Measurements from ENCODE around the gene SMOC2.
"Not testable (repeated sequence)": the region's sequence is repeated elsewhere in the genome, so short reads cannot be mapped to it uniquely, and the experiment has no call there.

The SMOC2 gene

DNA sequence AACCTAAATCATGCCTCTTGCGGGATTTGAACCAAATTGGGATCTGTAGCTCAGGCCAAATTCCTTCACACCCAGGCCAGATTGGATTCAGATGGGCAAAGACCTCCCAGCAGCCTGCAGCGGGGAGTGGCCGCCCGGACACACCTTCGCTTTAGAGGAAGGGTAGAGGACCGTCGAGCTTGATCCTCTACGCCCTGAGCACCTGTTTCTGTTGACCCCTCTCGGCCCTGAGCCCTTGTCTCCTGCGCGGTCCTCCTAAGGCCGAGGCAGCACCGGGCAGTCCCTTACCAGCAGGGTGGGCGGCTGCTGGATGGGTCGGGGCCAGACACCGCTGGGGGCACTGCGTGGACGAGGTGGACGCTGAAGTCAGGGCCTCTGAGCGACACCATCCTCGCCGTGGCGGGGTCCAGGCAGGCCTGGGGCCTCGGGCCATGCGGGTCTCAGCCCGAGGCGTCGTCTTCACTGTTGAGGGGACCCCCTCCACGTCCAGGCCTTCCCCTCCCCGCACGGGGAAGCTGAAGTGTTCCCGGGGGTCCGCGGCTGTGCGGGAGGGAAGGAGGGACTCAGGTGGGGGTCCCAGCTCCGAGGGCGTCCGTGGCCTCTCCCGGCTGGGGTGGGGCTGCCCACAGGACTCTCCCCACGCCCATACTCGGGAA, 114.8 kb downstream of the SMOC2 start:
- H3K27ac ChIP-seq = no peak overlapping the region
- H3K4me3 ChIP-seq = no peak overlapping the region

DNA sequence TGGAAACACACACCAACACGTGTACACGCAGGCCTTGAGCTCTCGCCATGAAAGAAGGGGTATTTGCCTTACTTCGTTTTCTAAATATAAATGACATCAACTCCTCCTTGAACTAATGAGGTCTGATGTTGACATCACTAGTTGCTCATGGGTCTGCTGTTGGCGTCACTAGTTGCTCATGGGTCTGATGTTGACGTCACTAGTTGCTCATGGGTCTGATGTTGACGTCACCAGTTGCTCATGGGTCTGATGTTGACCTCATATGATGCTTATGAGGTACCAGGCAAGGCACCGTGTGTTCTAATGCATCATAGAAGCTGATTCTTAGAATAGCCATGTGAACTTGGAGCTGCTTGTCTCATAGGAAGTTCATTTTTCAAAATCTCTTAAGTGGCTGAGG, 116.5 kb downstream of the SMOC2 start:
- Histone ChIP-seq H3K4me3 (no peak overlapping the region), H3K27ac (no peak overlapping the region)

GRCh38 chr6:168558686-168559085, 117.7 kb downstream of the SMOC2 start:
- Histone ChIP-seq H3K4me3 (no peak overlapping the region), H3K27ac (no peak overlapping the region)

GRCh38 chr6:168559574-168560098, 118.7 kb downstream of the SMOC2 start:
- Histone ChIP-seq H3K27ac (no peak overlapping the region), H3K4me3 (no peak overlapping the region)

GRCh38 chr6:168560126-168560525, 119.1 kb downstream of the SMOC2 start:
- H3K27ac ChIP-seq = no peak overlapping the region
- H3K4me3 ChIP-seq = no peak overlapping the region

- Histone ChIP-seq H3K4me3 (no peak overlapping the region), H3K27ac (no peak overlapping the region)
Observed at GRCh38 chr6:168562576-168563151, 121.7 kb downstream of the SMOC2 start.

GRCh38 chr6:168563656-168564055, 122.7 kb downstream of the SMOC2 start:
- Histone ChIP-seq H3K27ac (no peak overlapping the region), H3K4me3 (no peak overlapping the region)

DNA sequence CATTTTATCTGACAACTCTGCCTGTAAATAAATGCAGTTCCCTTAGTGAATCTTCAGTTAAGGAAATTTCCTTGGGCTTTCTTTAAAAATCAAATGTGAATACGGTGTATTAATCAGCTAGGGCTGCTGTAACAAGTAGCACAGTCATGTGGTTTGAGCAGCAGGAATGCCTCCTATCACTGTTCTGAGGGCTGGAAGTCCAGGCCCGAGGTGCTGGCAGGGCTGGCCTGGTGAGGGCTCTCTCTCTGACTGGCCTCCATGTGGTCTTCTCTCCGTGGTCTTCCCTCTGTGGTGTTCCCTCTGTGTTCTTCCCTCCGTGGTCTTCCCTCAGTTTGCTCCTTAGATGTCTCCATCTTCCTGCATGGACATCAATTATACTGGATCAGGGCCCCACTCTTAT, 124.1 kb downstream of the SMOC2 start:
- Histone ChIP-seq H3K4me3 (no peak overlapping the region), H3K27ac (no peak overlapping the region)

DNA sequence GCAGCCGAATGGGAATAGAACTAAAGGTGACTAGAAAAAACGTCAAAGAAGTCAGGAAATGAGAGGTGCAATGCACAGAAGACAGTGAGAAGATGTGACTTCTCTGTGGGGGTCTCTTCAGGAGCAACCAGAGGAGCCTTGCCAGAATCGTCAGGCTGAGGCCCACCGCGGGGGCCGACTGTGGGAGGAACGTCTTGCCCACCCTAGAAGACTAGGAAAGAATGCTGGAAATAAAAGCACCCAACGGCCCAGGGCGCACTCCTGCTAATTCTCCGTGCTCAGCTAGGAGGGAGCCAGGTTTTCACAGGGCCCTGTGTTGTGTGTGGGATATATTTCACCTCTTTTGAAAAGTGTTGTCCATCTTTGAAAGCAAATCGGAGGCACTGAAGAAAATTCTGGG, 129.2 kb downstream of the SMOC2 start:
- Histone ChIP-seq H3K27ac (no peak overlapping the region), H3K4me3 (no peak overlapping the region)

DNA sequence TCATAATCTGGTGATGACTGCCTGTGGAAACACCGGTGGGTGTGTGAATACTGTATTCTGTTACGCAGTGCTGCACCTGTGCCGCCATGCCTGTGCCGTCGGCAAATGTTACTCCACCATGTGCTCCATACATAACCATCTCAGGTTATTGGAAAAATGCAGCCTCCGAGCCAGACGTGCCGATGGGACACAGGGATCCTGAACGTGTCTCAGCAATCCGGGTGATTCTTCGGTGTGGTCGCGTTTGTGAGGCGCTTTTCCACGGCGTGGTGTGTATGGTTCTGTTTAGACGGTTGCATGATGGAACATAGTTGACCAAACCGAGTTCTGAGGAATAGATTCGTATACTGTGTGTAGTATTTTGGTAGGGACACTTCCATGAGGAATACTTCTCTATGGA, 130.3 kb downstream of the SMOC2 start:
- H3K4me3 ChIP-seq = no peak overlapping the region

GRCh38 chr6:168573276-168573835, 132.4 kb downstream of the SMOC2 start:
- H3K27ac ChIP-seq, H3K4me3 ChIP-seq: not testable (repeated sequence)

More for the DNA sequence above, 130.3 kb downstream of the SMOC2 start:
- H3K27ac ChIP-seq = no peak overlapping the region

DNA sequence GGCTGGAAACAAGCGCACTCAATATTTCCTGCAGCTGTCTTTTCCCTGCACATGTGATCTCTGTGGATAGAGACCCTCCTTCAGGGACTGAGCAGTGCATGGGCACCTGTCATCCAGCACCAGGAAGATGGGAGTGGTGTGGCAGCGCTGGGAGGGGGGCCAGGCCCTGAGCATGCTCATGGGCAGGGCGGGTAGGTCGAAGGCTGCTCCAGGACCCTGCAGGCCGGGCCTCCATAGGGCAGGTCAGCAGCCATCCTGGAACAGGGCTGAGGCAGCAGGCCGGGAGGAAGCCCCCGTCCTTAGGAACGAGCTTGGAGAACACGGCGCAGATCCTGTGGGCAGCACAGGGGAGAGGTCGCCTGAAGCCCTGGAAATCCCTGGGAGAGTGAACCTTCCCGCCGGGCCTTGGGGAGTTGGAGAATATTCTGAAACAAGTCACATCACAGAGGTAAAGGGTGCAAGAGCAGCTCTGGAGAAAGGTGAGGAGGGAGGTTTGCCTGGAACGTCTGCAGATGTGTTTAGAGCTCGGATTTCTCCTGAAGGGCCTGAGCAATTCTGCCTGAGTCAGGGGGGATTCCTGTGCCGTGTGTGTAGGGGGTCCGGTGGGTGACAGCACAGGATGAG, 133.2 kb downstream of the SMOC2 start:
- H3K4me3 ChIP-seq = no peak overlapping the region
- H3K27ac ChIP-seq = no peak overlapping the region

DNA sequence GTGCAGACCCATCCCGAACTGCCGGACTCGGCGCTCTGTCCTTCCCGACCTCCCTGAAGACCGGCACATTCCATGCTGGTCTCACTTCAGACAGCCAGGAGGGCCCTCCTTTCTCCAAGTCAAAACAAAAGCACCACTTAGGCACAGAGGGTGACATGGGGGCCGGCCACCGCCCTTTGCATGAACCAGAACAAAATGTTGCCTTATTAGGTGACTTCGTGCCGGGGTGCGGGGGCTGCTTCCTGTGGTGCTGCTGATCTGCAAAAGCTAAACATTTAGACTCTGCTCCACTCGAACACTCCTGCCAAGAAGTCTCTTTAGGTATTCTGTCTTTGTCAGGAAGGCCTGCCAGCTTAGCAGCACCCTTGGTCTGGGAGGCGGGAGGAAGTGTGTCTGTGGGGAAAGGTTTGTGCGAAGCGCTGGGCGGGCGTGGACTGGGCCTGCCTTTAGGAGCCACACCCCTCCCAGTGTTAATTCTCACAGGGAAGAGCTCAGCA, 133.8 kb downstream of the SMOC2 start:
- Histone ChIP-seq H3K27ac (no peak overlapping the region), H3K4me3 (no peak overlapping the region)

DNA sequence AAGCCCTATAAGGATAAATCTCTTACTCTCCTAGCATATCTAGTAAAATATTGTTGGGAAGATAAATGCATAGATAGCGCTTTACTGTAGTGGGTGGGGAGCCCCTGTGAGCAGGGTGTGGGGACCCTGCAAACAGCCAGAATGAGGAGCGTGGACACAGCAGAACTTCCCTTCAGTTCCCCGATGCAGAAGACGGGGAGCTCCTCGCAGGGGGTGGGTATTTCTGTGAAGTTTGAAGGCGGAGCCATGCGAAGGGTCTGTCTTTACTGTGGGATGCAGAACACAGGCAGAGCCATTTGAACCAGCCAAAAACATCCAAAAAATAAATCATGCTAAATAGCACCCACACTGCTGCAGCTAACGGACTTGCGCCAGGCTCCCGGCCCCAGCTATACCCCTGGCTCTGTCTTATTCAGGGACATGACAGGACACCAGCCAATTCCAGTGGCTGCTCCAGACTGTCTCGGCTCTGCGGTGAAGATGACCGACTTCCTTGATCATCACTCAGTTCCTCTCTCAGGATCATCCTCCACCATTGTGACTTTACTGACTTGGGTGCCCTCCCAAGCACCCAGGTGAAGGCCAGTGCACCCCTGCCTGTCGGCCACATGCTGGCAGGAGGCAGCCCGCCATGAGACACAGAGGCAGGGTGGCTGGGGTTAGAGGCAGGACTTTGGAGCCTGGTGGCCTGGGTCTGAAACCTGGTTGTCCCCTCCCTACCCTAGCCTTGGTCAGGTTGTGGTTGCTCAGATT, 134.5 kb downstream of the SMOC2 start:
- Histone ChIP-seq H3K4me3 (no peak overlapping the region), H3K27ac (no peak overlapping the region)

DNA sequence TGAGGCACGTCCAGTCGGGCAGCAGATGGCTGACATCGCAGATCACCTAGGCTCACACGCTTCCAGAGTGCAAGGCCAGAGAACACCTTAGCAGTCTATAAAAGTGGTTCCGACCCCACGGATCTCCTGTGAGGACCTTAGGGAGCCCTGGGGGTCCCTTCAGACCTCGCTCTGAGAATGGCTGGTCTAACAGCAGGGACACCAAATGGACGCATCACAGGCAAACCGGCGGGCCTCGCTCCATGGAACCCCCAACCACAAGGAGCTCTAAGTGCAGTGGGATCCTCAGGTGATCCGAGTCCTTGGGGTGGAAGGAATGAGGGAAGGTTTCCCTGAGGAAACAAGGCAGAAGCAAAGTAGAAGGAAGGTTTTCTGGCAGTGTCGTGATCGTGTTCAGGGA, 135.4 kb downstream of the SMOC2 start:
- Histone ChIP-seq H3K27ac (no peak overlapping the region), H3K4me3 (no peak overlapping the region)

GRCh38 chr6:168577496-168577895, 136.5 kb downstream of the SMOC2 start:
- peak overlapping the region in 1 of 21 experiments; percentile 16 for H3K27ac ChIP-seq
- no peak overlapping the region for H3K4me3 ChIP-seq

DNA sequence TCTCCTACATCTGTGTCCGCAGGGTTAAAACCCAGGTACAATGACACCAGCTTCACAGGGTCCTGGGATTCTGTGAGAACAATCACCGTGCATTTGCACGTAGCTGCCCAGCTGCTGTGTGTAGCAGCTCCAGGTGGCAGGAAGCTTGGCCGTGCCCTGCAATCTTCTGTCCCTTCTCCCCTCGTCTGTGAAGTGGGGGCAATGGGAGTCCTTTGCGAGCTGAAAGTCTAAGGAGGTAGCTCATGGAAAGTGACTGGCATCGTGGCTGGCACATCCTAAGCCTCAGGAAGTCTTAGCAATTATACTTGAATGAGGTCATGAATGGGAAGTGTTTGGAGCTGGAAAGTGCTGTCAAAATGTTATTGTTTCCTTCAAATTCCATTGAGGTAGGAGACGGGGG, 137.1 kb downstream of the SMOC2 start:
- no peak overlapping the region for H3K4me3 ChIP-seq
- H3K27ac ChIP-seq = peak overlapping the region in 1 of 21 experiments; percentile 16

GRCh38 chr6:168581236-168581635, 140.3 kb downstream of the SMOC2 start:
- H3K4me3 ChIP-seq = no peak overlapping the region
- no peak overlapping the region for H3K27ac ChIP-seq

- H3K4me3 ChIP-seq = no peak overlapping the region
- no peak overlapping the region for H3K27ac ChIP-seq
Observed at GRCh38 chr6:168581706-168582105, 140.7 kb downstream of the SMOC2 start.

DNA sequence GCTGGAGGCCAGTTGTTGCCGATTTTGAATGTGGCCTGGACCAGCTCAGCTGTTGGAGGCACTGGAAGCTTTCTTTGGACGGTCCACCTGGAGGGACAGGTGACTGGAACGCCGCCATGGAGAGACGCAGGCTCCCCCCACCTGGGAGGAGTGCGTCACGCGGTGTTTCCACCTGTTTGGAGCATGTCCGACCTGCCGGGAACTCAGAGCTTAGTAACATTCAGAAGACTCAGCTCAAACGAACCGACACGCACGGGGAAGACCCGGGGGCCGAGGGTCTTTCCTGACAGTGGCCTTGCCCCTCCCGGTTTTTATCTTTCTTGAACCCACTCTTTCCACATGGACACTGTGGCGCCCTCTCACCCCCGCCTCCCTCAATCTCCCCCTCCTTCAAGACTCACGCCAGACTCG, 141.6 kb downstream of the SMOC2 start:
- Histone ChIP-seq H3K27ac (no peak overlapping the region), H3K4me3 (no peak overlapping the region)
